ENCODE results near the gene BTBD2.
A peak's percentile ranks its signal among the peaks of the same experiment; 100 is the strongest.

Gene BTBD2

DNA sequence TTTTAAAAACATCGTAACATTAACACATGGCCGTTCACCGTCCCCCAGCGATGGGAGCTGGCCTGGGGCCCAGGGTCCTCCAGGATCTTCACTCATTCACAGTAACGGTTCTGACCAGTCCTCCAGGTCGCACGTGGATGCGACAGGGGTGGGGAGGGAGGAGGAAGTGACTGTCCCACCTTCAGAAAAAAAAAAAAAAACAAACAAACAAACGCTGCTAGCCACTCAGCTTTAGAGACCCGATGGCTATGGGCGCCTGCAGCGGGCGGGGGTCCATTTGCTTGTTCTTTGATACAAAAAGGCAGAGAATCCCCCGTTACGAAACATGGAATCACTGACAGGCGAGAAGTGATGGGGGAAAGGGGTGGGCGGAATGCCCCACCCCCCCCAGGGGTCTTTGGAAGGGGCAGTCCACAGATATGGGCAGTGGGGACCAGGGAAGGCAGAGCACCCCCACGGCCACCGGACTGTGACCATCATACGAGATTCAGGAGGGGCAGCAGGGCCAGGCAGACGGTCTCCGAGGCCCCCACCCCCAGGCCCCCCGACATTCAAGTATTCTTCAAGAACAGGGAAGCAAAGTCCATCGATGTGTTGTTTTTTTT lies 22.2 kb upstream of the BTBD2 start:
- H3K27ac ChIP-seq = no peak overlapping the region
- TF ChIP-seq ZFX (IDR thresholded peaks at IDR 0.05; ENCODE audit: borderline replicate concordance) = no peak
- TF ChIP-seq, protein P1, sequence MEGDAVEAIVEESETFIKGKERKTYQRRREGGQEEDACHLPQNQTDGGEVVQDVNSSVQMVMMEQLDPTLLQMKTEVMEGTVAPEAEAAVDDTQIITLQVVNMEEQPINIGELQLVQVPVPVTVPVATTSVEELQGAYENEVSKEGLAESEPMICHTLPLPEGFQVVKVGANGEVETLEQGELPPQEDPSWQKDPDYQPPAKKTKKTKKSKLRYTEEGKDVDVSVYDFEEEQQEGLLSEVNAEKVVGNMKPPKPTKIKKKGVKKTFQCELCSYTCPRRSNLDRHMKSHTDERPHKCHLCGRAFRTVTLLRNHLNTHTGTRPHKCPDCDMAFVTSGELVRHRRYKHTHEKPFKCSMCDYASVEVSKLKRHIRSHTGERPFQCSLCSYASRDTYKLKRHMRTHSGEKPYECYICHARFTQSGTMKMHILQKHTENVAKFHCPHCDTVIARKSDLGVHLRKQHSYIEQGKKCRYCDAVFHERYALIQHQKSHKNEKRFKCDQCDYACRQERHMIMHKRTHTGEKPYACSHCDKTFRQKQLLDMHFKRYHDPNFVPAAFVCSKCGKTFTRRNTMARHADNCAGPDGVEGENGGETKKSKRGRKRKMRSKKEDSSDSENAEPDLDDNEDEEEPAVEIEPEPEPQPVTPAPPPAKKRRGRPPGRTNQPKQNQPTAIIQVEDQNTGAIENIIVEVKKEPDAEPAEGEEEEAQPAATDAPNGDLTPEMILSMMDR (IDR thresholded peaks at IDR 0.05) = no peak

DNA sequence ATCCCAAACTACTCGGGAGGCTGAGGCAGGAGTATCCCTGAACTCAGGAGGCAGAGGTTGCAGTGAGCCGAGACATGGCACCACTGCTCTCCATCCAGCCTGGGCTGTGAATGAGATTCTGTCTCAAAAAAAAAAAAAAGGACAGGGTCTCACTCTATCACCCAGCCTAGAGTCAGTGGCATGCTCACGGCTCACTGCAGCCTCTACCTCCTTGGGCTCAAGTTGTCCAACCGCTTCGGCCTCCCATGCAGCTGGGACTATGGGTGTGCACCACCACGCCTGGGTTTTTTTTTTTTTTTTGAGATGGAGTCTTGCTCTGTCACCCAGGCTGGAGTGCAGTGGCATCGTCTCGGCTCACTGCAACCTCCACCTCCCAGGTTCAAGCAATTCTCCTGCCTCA lies 20.9 kb upstream of the BTBD2 start:
- TF ChIP-seq, protein P1 (IDR thresholded peaks at IDR 0.05) = no peak
- TF ChIP-seq ZFX (IDR thresholded peaks at IDR 0.05; ENCODE audit: borderline replicate concordance) = no peak

DNA sequence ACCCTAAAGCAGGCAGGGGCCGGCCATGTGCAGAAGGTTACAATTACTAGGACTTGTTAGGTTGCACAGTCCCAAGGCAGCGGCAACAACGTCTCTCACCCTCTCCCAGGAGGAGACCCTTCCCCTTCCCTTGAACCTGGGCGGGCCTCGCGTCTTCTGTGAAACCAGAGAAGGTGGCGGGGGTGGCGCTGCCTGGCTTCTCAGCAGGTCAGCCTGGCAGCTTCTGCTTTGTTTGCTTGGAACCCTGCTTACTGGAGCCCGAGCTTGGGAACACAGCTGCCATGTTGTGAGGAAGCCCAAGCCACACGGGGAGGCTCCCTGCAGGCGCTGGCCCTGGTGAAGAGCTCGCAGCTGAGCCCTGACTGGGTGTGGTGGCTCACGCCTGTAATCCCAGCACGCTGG lies 20.1 kb upstream of the BTBD2 start:
- peak overlapping the region; percentile 88 for H3K27ac ChIP-seq

More for the DNA sequence above, 20.9 kb upstream of the BTBD2 start:
- H3K27ac ChIP-seq = peak overlapping the region; percentile 88

DNA sequence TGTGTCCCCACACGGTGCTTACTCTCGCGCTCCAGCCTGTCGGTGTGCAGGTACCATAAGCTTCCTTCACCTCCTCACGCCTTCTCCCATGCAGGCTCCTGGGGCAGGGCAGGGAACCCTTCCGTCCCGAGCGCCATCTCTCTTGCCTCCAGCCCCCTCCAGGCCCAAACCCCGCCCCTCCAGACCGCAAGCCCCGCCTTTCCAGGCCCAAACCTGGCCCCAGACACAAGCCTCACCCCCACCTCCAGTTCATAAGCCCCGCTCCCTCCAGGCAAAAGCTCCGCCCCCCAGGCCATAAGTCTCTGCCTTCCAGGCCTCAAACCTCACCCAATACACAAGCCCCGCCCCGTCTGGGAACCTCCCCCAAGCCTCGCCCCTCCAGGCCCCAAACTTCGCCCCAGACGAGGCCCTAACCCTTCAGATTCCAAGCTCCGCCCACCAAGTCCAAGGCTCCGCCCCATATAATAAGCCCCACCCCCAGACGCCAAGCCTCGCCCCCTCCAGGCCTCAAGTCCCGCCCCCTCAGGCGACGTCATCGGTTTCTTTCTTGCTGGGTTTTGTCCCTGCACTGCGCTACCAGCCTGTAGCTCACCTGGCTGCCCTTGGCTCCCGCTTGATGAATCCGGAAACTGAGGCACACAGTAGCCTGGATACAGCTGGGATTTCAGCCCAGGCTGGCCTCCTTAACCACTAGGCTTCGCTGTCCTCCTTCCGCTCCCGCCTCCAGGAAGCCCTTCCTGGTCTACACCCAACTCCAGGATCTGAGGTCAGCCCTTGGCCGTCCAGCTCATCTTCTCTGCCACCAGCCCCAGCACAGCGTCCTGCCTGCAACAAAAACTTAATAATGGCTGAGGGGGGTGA lies 19.4 kb upstream of the BTBD2 start:
- H3K27ac ChIP-seq = peak overlapping the region; percentile 88
- no peak for TF ChIP-seq ZFX (IDR thresholded peaks at IDR 0.05; ENCODE audit: borderline replicate concordance)
- TF ChIP-seq, protein P1 (IDR thresholded peaks at IDR 0.05) = no peak

More for the DNA sequence above, 20.1 kb upstream of the BTBD2 start:
- no peak for TF ChIP-seq ZFX (IDR thresholded peaks at IDR 0.05; ENCODE audit: borderline replicate concordance)
- TF ChIP-seq, protein P1 (IDR thresholded peaks at IDR 0.05) = no peak

DNA sequence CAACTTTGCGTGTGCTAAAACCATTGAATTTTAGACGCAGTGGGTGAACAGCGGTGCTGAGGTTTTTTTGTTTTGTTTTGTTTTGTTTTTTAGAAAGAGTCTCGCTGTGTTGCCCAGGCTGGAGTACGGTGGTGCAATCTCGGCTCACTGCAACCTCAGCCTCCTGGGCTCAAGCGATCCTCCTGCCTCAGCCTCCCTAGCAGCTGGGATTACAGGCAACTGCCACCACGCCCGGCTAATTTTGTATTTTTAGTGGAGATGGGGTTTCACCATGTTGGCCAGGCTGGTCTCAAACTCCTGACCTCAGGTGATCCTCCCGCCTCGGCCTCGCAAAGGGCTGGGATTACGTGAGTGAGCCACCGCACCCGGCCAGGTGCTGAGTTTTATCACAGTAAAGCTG lies 18.7 kb upstream of the BTBD2 start:
- H3K27ac ChIP-seq = peak overlapping the region; percentile 88

DNA sequence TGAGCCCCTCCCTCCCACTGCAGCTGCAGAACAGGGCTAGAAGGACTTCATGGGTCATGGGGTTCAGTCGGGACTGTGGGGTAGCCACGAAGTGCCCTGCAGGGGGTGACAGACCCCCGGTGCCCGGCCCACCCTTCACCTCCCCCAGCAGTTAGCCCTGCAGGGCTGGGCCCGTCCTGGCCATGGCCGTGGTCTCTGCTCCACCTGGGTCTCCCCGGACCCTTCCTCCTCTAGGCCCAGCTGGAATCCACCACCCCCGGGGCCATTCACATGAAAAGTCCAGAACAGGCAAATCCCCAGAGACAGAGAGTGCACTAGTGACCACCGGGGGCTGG lies 18.3 kb upstream of the BTBD2 start:
- peak overlapping the region; percentile 88 for H3K27ac ChIP-seq
- TF ChIP-seq ZFX (IDR thresholded peaks at IDR 0.05; ENCODE audit: borderline replicate concordance) = no peak
- TF ChIP-seq, protein P1 (IDR thresholded peaks at IDR 0.05) = no peak

DNA sequence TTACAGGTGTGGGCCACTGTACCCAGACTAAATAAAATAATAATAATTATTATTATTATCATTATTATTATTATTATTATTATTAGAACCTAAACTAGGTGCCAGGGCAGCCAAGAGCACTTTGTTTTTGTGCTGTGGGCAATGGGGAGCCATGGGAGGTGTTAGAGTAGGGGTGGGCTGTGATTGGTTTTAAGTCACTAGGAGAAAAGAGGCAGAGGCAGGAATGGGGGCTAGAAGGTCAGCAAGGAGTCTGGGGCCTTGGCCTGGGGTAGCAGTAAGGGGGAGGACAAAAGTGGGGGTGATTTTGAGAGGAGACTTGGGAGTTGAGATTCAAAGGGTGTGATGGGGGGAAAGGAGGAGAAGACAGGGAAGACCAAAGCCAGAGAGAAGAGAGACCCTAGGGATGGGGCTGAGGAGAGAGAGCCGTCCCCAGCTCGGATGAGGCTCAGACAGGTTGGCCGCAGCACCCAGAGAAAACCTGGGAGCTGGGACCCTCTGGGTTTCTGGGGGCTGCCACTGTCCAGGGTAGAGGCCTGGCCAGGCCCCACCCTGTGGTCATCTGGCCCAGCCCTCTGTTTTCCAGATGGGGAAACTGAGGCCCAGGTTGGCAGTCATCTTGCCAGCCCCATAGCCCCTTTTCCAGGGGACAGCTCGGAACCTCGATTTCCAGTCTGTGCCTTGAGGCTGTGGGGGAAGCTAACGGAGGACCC lies 17.8 kb upstream of the BTBD2 start:
- no peak for TF ChIP-seq ZFX (IDR thresholded peaks at IDR 0.05; ENCODE audit: borderline replicate concordance)
- TF ChIP-seq, protein P1 (IDR thresholded peaks at IDR 0.05) = no peak
- H3K27ac ChIP-seq = peak overlapping the region; percentile 88

All from 22Rv1 (cell line).